ENCODE data around the gene TSPAN7.

The TSPAN7 gene

GRCh38 chrX:38561126-38561868, at the start of gene TSPAN7:
TSS of gene TSPAN7 (plus strand) at chrX:38561542. CDS start at chrX:38561547, 5 bp downstream.
- peak; percentile 70 for DNase-seq

GRCh38 chrX:38513112-38513742, 48.1 kb upstream of the TSPAN7 start:
- no peak for DNase-seq

GRCh38 chrX:38514016-38514854, 47.1 kb upstream of the TSPAN7 start:
- DNase-seq, result no peak

- no peak for DNase-seq
Measured at GRCh38 chrX:38515291-38515690, 46.1 kb upstream of the TSPAN7 start.

GRCh38 chrX:38516196-38516774, 45.1 kb upstream of the TSPAN7 start:
- no peak for DNase-seq

GRCh38 chrX:38519651-38520050, 41.7 kb upstream of the TSPAN7 start:
- DNase-seq, result no peak

GRCh38 chrX:38538134-38538533, 23.2 kb upstream of the TSPAN7 start:
- no peak for DNase-seq

GRCh38 chrX:38539748-38540147, 21.6 kb upstream of the TSPAN7 start:
- DNase-seq, result no peak

- no peak for DNase-seq
Measured at GRCh38 chrX:38548508-38548907, 12.8 kb upstream of the TSPAN7 start.

GRCh38 chrX:38552721-38553120, 8.6 kb upstream of the TSPAN7 start:
- no peak for DNase-seq

- no peak for DNase-seq
Measured at GRCh38 chrX:38558686-38559085, 2.7 kb upstream of the TSPAN7 start.

GRCh38 chrX:38560776-38561125, 591 bp upstream of the TSPAN7 start:
- no peak for DNase-seq

- DNase-seq, result no peak
Measured at GRCh38 chrX:38561951-38562719, 793 bp downstream of the TSPAN7 start.

GRCh38 chrX:38563030-38563429, 1.7 kb downstream of the TSPAN7 start:
- DNase-seq, result no peak

- DNase-seq, result no peak
Measured at GRCh38 chrX:38570396-38570795, 9.1 kb downstream of the TSPAN7 start.

GRCh38 chrX:38571058-38571457, 9.7 kb downstream of the TSPAN7 start:
- no peak for DNase-seq

GRCh38 chrX:38574858-38575257, 13.5 kb downstream of the TSPAN7 start:
- no peak for DNase-seq

GRCh38 chrX:38575888-38576287, 14.5 kb downstream of the TSPAN7 start:
- no peak for DNase-seq

- DNase-seq, result no peak
Measured at GRCh38 chrX:38577738-38578137, 16.4 kb downstream of the TSPAN7 start.

GRCh38 chrX:38578167-38578566, 16.8 kb downstream of the TSPAN7 start:
- DNase-seq, result no peak

- no peak for DNase-seq
Measured at GRCh38 chrX:38583181-38583580, 21.8 kb downstream of the TSPAN7 start.

GRCh38 chrX:38594434-38594833, 33.1 kb downstream of the TSPAN7 start:
- DNase-seq, result no peak

- DNase-seq, result no peak
Measured at GRCh38 chrX:38595801-38596200, 34.5 kb downstream of the TSPAN7 start.

Data from activated CD4-positive, alpha-beta T cell treated with anti-CD3 and anti-CD28 coated beads for 1 hour (primary cell).